H1 (cell line): ENCODE results near the gene RGL3. TPM values are rescaled to one million over a fixed set of nuclear protein-coding genes. Genes with fewer than 3 reads are reported as not detected.

Experiments
- ASH2L ChIP-seq: fragments of 200-600, 300-600 bp; sonication (generic); IDR thresholded peaks from one replicate; pipeline ENCODE4 v1.7.1; 2017; ENCODE audit warnings: low read length
- CTBP2 ChIP-seq: IDR thresholded peaks from 2 replicates; pipeline ENCODE4 v1.7.0; 2011; ENCODE audit warnings: borderline replicate concordance, mild to moderate bottlenecking, moderate library complexity, mixed read lengths, low read length; ENCODE audit not compliant: insufficient read depth, insufficient read length
- EP300 ChIP-seq, 2 experiments: IDR thresholded peaks; 1 replicate in 1 of 2; 2 replicates in 1 of 2; pipeline ENCODE4 v1.6.1; 2011 to 2012; ENCODE audit warnings: low read depth in 2 of 2, low read length in 2 of 2, mild to moderate bottlenecking in 2 of 2, borderline replicate concordance in 1 of 2, inconsistent platforms in 1 of 2, moderate library complexity in 1 of 2
- HDAC2 ChIP-seq, 2 experiments: fragments of 300-600 bp in 1 of 2; sonication (generic) in 1 of 2; IDR thresholded peaks; 2 replicates each; pipeline ENCODE4 v1.6.1; 2011 to 2012; ENCODE audit warnings: low read depth in 2 of 2, low read length in 2 of 2, mild to moderate bottlenecking in 2 of 2, moderate library complexity in 2 of 2, borderline replicate concordance in 1 of 2, inconsistent platforms in 1 of 2
- KDM4A ChIP-seq: IDR thresholded peaks from one replicate; pipeline ENCODE4 v1.7.1; 2012; ENCODE audit warnings: low read depth, mild to moderate bottlenecking, moderate library complexity, low read length, inconsistent platforms; ENCODE audit not compliant: severe bottlenecking
- NRF1 ChIP-seq: IDR thresholded peaks from 2 replicates; pipeline ENCODE4 v1.6.1; 2011; ENCODE audit warnings: mild to moderate bottlenecking, low read depth, low read length, improper control_type of control experiment
- POLR2A ChIP-seq, 2 experiments: IDR thresholded peaks; 1 replicate in 1 of 2; 2 replicates in 1 of 2; pipeline ENCODE4 v1.6.1; 2011; ENCODE audit warnings: low read depth in 2 of 2, low read length in 2 of 2, mild to moderate bottlenecking in 2 of 2; ENCODE audit errors: control extremely low read depth in 1 of 2
- POLR2AphosphoS5 ChIP-seq: IDR thresholded peaks from 2 replicates; pipeline ENCODE4 v1.6.1; 2011; ENCODE audit warnings: low read depth, low read length
- SAP30 ChIP-seq: fragments of 300-600 bp; sonication (generic); IDR thresholded peaks from 2 replicates; pipeline ENCODE4 v1.7.1; 2012; ENCODE audit warnings: low read length, moderate library complexity, mild to moderate bottlenecking, inconsistent platforms; ENCODE audit not compliant: insufficient read depth, insufficient replicate concordance
- SIN3A ChIP-seq, 2 experiments: IDR thresholded peaks in 1 of 2; conservative IDR thresholded peaks in 1 of 2; 2 replicates each; pipeline ENCODE4 v1.6.1; 2011 to 2012; ENCODE audit warnings: low read length in 2 of 2, improper control_type of control experiment in 1 of 2, low read depth in 1 of 2, mild to moderate bottlenecking in 1 of 2
- SIX5 ChIP-seq: IDR thresholded peaks from 2 replicates; pipeline ENCODE4 v1.6.1; 2011; ENCODE audit warnings: mild to moderate bottlenecking, low read depth, low read length
- SP1 ChIP-seq: IDR thresholded peaks from 2 replicates; pipeline ENCODE4 v1.6.1; 2011; ENCODE audit warnings: low read depth, low read length
- SP2 ChIP-seq: IDR thresholded peaks from 2 replicates; pipeline ENCODE4 v1.6.1; 2012; ENCODE audit warnings: mild to moderate bottlenecking, low read length, inconsistent platforms
- SP4 ChIP-seq: IDR thresholded peaks from 2 replicates; pipeline ENCODE4 v1.6.1; 2012; ENCODE audit warnings: low read length, inconsistent platforms
- TBP ChIP-seq: IDR thresholded peaks from 2 replicates; pipeline ENCODE4 v1.6.1; 2011; ENCODE audit warnings: low read depth, low read length, improper control_type of control experiment
- polyA plus RNA-seq, 7 experiments: library from polyadenylated mRNA; depleted of rRNA in 3 of 7; stranded (reverse) in 5 of 7; unstranded in 2 of 7; fragments of >200 nt in 5 of 7; fragments of 200-250 nt in 2 of 7; gene quantifications; 1 replicate in 5 of 7; 2 replicates in 1 of 7; 4 replicates in 1 of 7; pipeline versions ENCODE4 v1.2.1 to v1.2.3, GENCODE V29; 2011 to 2013; ENCODE audit warnings: missing spikeins in 2 of 7, mixed read lengths in 2 of 7
- total RNA-seq: library from RNA; stranded (reverse); fragmentation: NEBNext Ultra II Directional; extraction: Animal tissue kit (Norgen Biotek cat#: 25700); gene quantifications from 2 replicates; pipeline ENCODE4 v1.2.1, GENCODE V29; 2021
- TF ChIP-seq, protein P1 (sequence below): IDR thresholded peaks from 2 replicates; pipeline ENCODE4 v1.6.1; 2012; ENCODE audit warnings: inconsistent platforms
- TF ChIP-seq, protein P2 (sequence below): IDR thresholded peaks from 2 replicates; pipeline ENCODE4 v1.6.1; 2011; ENCODE audit warnings: low read depth, mild to moderate bottlenecking, low read length; ENCODE audit not compliant: insufficient read depth
- TF ChIP-seq, protein P3 (sequence below): IDR thresholded peaks from 2 replicates; pipeline ENCODE4 v1.6.1; 2012; ENCODE audit warnings: low read length, inconsistent platforms

Gene RGL3
- total and polyA plus RNA-seq, 2 of the 8 experiments (the other 6 are each of a cell fraction or from before 2014, with no cell fraction given): 36.9 to 40.9 TPM

DNA sequence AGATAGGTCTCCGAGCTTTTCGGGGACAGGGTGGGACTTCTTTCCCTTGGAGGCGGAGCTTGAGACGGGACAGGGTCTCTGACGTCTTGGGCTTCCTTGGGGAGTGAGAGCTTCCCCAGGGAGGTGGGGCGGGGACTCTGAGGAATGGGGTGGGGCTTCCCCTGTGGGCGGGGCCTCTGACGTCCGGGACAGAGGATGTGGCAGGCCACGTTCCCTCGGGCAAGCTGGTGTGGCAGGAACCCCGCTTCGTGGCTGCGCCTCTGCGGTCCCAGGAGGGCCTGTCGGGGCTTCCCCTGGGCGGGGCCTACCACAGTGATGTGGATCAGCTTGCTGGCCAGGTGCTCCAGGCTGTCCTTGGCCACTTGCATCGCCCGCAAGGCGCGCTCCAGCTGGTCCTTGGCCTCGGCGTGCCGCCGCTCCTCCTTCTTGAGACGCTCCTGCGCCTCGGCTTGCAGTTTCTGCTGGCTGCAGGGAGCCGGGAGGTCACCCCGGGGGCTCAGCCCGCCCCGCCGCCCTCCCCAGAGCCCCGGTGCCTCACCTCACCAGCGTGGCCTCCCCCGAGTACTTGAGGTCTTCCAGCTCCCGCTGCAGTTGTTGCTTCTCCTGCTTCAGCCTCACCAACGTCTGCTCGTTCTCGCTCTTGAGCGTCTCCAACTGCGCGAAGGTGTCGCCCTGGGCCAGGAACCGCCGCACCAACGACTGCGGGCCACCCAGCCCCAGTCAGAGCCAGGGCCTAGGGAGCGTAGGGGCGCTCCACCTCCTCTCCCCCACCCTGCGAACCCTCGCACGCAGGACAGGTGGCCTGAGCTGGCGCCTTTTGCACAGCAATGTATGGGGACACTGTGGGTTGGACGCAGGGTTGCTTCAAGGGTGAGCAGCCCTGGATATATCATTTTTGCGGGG is 3.3 kb upstream of the RGL3 start (continued):
- TF ChIP-seq, protein P1, sequence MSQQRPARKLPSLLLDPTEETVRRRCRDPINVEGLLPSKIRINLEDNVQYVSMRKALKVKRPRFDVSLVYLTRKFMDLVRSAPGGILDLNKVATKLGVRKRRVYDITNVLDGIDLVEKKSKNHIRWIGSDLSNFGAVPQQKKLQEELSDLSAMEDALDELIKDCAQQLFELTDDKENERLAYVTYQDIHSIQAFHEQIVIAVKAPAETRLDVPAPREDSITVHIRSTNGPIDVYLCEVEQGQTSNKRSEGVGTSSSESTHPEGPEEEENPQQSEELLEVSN: no peak
- TF ChIP-seq TBP (0 out of 2 replicates have a peak, but pooled peaks have one; percentile 13), SIX5 (no peak), EP300 (IDR thresholded peaks at IDR 0.05; ENCODE audit: borderline replicate concordance in 1 of 2, low read depth in 2 of 2, low read length in 2 of 2) (no peak), KDM4A (peak; percentile 55), ASH2L (peak; percentile 13), CTBP2 (no peak), SP2 (no peak), SP1 (no peak; the same call in 1 of the 2 replicates), NRF1 (no peak), POLR2A (IDR thresholded peaks at IDR 0.05; ENCODE audit: control extremely low read depth in 1 of 2, low read depth in 2 of 2, low read length in 2 of 2) (peak in 1 of 2 experiments; percentile 60; a peak in 2 of 3 replicates), SP4 (0 out of 2 replicates have a peak, but pooled peaks have one; percentile 24), SAP30 (no peak), SIN3A (conservative IDR thresholded peaks at IDR 0.05 in 1 of 2, IDR thresholded peaks at IDR 0.05 in 1 of 2; ENCODE audit: low read depth in 1 of 2, low read length in 2 of 2) (peak in 1 of 2 experiments; percentile 60; a peak in 1 of 4 replicates), HDAC2 (IDR thresholded peaks at IDR 0.05; ENCODE audit: borderline replicate concordance in 1 of 2, low read depth in 2 of 2, low read length in 2 of 2) (peak in 1 of 2 experiments; percentile 84; a peak in 1 of 4 replicates), POLR2AphosphoS5 (no peak)
- TF ChIP-seq, protein P2, sequence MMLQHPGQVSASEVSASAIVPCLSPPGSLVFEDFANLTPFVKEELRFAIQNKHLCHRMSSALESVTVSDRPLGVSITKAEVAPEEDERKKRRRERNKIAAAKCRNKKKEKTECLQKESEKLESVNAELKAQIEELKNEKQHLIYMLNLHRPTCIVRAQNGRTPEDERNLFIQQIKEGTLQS: no peak
- TF ChIP-seq, protein P3, sequence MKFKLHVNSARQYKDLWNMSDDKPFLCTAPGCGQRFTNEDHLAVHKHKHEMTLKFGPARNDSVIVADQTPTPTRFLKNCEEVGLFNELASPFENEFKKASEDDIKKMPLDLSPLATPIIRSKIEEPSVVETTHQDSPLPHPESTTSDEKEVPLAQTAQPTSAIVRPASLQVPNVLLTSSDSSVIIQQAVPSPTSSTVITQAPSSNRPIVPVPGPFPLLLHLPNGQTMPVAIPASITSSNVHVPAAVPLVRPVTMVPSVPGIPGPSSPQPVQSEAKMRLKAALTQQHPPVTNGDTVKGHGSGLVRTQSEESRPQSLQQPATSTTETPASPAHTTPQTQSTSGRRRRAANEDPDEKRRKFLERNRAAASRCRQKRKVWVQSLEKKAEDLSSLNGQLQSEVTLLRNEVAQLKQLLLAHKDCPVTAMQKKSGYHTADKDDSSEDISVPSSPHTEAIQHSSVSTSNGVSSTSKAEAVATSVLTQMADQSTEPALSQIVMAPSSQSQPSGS: no peak
